MCF 10A (cell line): Measurements from ENCODE around the gene VSNL1. TPM values are rescaled to one million over a fixed set of nuclear protein-coding genes. Genes with fewer than 3 reads are reported as not detected.
A peak's percentile ranks its signal among the peaks of the same experiment; 100 is the strongest.

Experiments
- BruUV-seq: library from RNA; stranded (reverse); fragments of 400-500 nt; replicated peaks from 2 replicates; lab custom pipeline; 2021; lab: Mats Ljungman, UMichigan
- CTCF ChIA-PET: fragments of 300-600 bp; sonication (Branson Sonifier 250); formaldehyde crosslinking; extraction: SDS; loops from one replicate; lab custom pipeline; 2021; ENCODE audit warnings: antibody characterized with exemption, inconsistent platforms; lab: Yijun Ruan, JAX
- POLR2A ChIA-PET: fragments of 300-600, 350-650 bp; sonication (Branson Sonifier 250); formaldehyde crosslinking; extraction: SDS; loops from one replicate; lab custom pipeline; 2020; ENCODE audit warnings: antibody characterized with exemption, inconsistent platforms; lab: Yijun Ruan, JAX
- DNase-seq: peaks from one replicate; pipeline ENCODE4 v3.0.0-alpha.2; 2018; ENCODE audit not compliant: unreplicated experiment
- H3K27ac Mint-ChIP-seq: one replicate; pipeline ENCODE4 v1.8.0; 2022; ENCODE audit warnings: mild to moderate bottlenecking, low read depth, mixed read lengths; ENCODE audit not compliant: unreplicated experiment
- H3K27me3 Mint-ChIP-seq: one replicate; pipeline ENCODE4 v1.8.0; 2022; ENCODE audit warnings: mixed read lengths; ENCODE audit not compliant: insufficient read depth, unreplicated experiment
- H3K36me3 Mint-ChIP-seq: one replicate; pipeline ENCODE4 v1.8.0; 2022; ENCODE audit warnings: mild to moderate bottlenecking, moderate library complexity, mixed read lengths; ENCODE audit not compliant: insufficient read depth, unreplicated experiment
- H3K4me1 Mint-ChIP-seq: one replicate; pipeline ENCODE4 v1.8.0; 2022; ENCODE audit warnings: mixed read lengths; ENCODE audit not compliant: insufficient read depth, unreplicated experiment
- H3K4me3 Mint-ChIP-seq: one replicate; pipeline ENCODE4 v1.8.0; 2022; ENCODE audit warnings: mild to moderate bottlenecking, moderate library complexity, mixed read lengths; ENCODE audit not compliant: unreplicated experiment
- H3K9me3 Mint-ChIP-seq: one replicate; pipeline ENCODE4 v1.8.0; 2022; ENCODE audit warnings: mixed read lengths; ENCODE audit not compliant: unreplicated experiment
- intact Hi-C: fragments of 100-400 bp; cut with micrococcal nuclease; formaldehyde crosslinking; loops from 2 replicates; pipeline ENCODE4 v1.14.1; 2022
- total RNA-seq: library from RNA; stranded (reverse); gene quantifications from 2 replicates; pipeline ENCODE4 v1.2.3, GENCODE V29; 2022
- TF ChIP-seq, protein P1 (sequence below): fragments of 200-600 bp; IDR thresholded peaks from one replicate; pipeline ENCODE4 v1.8.0; 2022; ENCODE audit warnings: antibody characterized with exemption, mild to moderate bottlenecking; ENCODE audit not compliant: unreplicated experiment

VSNL1 gene
- total RNA-seq, 1 experiment from 2014 or later: 2.4 TPM

DNA sequence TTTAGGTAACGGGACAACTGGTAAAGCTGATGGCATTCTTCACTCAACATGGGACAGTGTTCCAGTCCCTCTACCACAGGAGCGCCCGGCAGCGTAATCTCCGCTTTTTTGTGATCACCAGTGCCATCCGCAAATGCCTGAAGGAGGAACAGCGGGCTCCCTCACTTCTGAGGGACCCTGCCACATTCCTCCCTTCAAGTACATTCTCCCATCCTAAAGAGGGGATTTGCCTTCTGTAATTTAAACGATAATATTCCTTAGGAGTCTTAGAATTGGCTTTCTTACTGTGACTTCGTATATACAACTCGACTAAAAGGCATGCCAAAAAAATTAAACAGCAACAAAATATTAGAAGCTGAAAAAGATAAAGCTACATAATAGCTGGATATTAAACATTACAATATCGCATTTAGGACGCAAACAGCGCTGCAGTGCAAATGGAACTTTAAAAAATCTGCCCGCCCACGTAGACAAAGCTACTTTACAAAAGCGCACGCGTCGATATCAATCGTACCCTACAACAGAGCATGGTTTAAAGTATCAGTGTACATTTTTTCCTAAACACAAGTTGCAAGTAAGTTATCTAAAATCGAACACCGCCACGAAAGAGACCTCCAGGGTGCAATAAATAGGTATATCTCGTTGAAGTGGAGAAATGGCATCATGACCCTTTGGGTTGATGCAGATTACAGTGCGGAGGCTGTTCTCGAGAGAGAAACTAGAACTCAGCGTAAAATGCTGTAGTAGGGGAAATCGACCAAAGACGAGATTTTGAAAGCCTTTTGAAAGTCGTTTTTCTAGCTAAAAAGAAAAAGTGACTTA lies 2.3 kb upstream of the VSNL1 start:
- Mint-ChIP-seq H3K27ac (peak overlapping the region; percentile 85), H3K36me3 (peaks cover 6% of the 10 kb centered on the region), H3K4me1 (peaks cover 24% of the 10 kb centered on the region), H3K27me3 (no peaks in the 10 kb centered on the region), H3K4me3 (peak overlapping the region; percentile 87), H3K9me3 (no peaks in the 10 kb centered on the region)
- DNase-seq: peak; percentile 25
- intact Hi-C loops: loop anchor here (2.0 kb wide), 1 partner anchor 19 kb away; the partner anchor contains the start of gene RAD51AP2
- TF ChIP-seq, protein P1, sequence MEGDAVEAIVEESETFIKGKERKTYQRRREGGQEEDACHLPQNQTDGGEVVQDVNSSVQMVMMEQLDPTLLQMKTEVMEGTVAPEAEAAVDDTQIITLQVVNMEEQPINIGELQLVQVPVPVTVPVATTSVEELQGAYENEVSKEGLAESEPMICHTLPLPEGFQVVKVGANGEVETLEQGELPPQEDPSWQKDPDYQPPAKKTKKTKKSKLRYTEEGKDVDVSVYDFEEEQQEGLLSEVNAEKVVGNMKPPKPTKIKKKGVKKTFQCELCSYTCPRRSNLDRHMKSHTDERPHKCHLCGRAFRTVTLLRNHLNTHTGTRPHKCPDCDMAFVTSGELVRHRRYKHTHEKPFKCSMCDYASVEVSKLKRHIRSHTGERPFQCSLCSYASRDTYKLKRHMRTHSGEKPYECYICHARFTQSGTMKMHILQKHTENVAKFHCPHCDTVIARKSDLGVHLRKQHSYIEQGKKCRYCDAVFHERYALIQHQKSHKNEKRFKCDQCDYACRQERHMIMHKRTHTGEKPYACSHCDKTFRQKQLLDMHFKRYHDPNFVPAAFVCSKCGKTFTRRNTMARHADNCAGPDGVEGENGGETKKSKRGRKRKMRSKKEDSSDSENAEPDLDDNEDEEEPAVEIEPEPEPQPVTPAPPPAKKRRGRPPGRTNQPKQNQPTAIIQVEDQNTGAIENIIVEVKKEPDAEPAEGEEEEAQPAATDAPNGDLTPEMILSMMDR: no peak
- ChIA-PET CTCF (interaction anchor here (0.6 to 3.7 kb wide), 10 partner anchors 52 to 589 kb away, joined by 3 to 18 read pairs (median 4); no protein-coding TSS in a partner anchor), POLR2A (interaction anchor here (0.6 to 5.2 kb wide), 22 partner anchors 9 to 165 kb away, joined by 3 to 53 read pairs (median 6); partner anchors contain the start of gene RAD51AP2)
- no TSS peak for BruUV-seq

DNA sequence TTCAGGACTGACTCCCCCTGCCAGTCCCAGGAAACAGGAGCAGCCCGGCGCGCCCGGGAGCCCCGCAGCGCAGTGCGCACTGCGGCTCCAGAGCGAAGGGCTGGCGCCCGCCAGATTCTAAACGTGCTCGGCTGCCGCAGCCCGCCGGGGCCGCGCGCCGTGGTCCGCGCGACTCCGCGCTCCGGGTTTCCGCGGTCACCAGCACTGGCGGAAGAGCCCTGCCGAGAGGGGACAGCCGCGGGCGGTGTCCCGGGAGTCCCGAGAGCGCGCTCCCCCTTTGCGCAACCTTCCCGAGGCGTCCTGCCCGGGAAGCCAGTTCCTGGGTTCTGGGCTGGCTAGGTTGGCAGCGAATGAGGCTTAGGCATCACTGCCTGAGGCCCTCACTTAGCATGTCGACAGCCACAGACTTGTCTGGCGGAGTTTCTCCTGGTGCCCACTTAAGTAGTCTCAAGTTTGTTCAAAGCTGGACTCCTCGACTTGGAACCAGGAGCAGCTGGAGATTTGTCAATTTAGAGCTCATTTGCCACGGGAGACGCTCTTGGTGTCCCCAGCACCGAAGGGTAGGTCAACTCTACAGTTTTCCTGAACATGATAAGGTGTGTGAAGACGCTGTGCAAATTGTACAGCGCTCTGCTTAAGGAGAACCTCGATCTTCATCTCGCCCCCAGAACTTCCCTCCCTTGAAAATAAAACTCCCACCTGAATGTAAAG lies 1.5 kb upstream of the VSNL1 start:
- TF ChIP-seq, protein P1: no peak

GRCh38 chr2:17539611-17540092 lies 844 bp upstream of the VSNL1 start:
- intact Hi-C loops: loop anchor here (1.0 to 10.0 kb wide), 6 partner anchors 21 to 235 kb away; partner anchors contain the start of gene RAD51AP2

More for the DNA sequence above, 1.5 kb upstream of the VSNL1 start:
- peak overlapping the region; percentile 87 for H3K4me3 Mint-ChIP-seq
- H3K27ac Mint-ChIP-seq: peak overlapping the region; percentile 85
- DNase-seq: peak; percentile 96
- intact Hi-C loops: loop anchor here (2.0 kb wide), 1 partner anchor 20 kb away; the partner anchor contains the start of gene RAD51AP2
- peaks cover 6% of the 10 kb centered on the region for H3K36me3 Mint-ChIP-seq
- BruUV-seq: TSS peak; percentile 27
- no peaks in the 10 kb centered on the region for H3K27me3 Mint-ChIP-seq
- H3K4me1 Mint-ChIP-seq: peaks cover 28% of the 10 kb centered on the region
- POLR2A ChIA-PET: interaction anchor here (0.7 to 5.2 kb wide), 28 partner anchors 9 to 757 kb away, joined by 3 to 53 read pairs (median 6); partner anchors contain the start of gene RAD51AP2
- CTCF ChIA-PET: interaction anchor here (0.5 to 3.7 kb wide), 8 partner anchors 9 to 589 kb away, joined by 3 to 18 read pairs (median 4); no protein-coding TSS in a partner anchor
- H3K9me3 Mint-ChIP-seq: no peaks in the 10 kb centered on the region

More at GRCh38 chr2:17539611-17540092, 844 bp upstream of the VSNL1 start:
- Mint-ChIP-seq H3K9me3 (no peaks in the 10 kb centered on the region), H3K4me1 (peaks cover 34% of the 10 kb centered on the region), H3K4me3 (peak overlapping the region; percentile 87), H3K27me3 (no peaks in the 10 kb centered on the region), H3K36me3 (peaks cover 6% of the 10 kb centered on the region), H3K27ac (peak overlapping the region; percentile 85)
- ChIA-PET CTCF (interaction anchor here (0.5 to 3.7 kb wide), 10 partner anchors 11 to 933 kb away, joined by 3 to 18 read pairs (median 4); no protein-coding TSS in a partner anchor), POLR2A (interaction anchor here (0.5 to 5.2 kb wide), 21 partner anchors 8 to 758 kb away, joined by 3 to 53 read pairs (median 5); partner anchors contain the start of gene RAD51AP2)
- no TSS peak for BruUV-seq
- DNase-seq: peak; percentile 79
- TF ChIP-seq, protein P1: no peak
